ENCODE data around the gene TULP4. TPM values are rescaled to one million over a fixed set of nuclear protein-coding genes. Genes with fewer than 3 reads are reported as not detected.
"Not testable (repeated sequence)": the region's sequence is repeated elsewhere in the genome, so short reads cannot be mapped to it uniquely, and the experiment has no call there.

The TULP4 gene
- total RNA-seq, 1 donor from 2014 or later = 134 TPM

DNA sequence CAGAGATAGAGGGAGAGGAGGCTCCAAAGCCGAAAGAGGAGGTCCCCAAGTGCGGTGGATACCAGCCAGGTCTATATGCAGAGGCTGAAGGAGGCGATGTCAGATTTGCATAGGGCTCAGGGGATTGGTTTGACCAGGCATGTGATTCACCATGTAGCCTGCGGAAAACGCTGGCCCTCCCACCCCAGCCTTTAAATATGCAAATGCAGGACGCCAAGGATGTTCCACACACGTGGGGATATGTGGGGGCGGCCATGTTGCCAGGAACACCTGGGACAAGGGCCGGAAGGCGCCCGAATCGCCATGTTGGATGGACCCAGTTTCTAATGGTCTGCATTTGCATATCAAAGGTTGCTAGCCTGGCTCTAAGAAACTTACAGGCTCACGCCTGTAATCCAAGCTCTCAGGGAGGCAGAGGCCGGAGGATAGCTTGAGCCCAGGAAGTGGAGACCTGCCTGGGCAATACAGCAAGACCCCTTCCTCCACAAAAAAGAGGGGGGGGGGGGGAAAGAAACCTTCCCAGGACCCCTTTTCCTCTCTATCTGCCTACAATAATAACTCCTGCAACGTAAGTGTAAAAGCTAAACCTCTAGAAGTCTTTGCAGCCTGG, 110.5 kb downstream of the TULP4 start:
- DNase-seq = no peak

DNA sequence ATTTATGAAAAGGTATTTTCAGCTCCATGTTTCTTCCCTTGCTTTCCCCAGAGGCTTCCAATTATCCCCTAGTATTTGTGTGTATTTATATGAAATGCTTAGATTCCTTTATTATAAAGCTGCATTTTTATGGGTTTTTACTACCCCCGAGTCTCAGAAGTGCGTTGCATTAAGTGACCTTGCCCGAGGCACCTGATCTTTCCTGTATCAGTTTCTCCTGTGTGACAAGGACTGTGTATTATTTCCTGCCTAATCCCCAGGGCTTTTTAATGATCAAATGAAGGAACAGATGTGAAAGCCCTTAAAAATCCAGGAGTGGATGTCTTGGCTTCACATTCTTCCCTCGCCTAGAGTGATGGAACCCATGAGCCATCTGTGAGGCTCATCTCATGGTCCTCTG, 118.8 kb downstream of the TULP4 start:
- DNase-seq = no peak

DNA sequence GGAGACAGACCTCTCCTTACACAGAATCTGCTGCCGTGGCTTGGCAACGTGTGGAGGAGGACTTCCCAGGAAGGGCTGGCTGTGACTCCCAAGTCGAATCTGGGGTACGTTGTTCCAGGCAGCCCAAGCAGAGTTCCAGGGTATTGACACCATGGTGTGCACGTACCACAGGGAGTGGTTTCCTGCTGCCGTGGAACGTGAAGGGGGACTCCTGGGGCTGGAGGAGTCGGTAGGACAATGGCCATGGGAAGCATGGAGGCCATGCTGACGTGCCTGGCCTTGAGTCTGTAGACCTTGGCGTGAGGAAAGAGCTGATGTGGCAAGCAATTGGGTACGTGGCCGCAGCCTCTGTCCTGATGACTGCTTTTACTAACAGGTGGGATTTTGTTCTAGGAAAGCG, 119.3 kb downstream of the TULP4 start:
- no peak for DNase-seq

DNA sequence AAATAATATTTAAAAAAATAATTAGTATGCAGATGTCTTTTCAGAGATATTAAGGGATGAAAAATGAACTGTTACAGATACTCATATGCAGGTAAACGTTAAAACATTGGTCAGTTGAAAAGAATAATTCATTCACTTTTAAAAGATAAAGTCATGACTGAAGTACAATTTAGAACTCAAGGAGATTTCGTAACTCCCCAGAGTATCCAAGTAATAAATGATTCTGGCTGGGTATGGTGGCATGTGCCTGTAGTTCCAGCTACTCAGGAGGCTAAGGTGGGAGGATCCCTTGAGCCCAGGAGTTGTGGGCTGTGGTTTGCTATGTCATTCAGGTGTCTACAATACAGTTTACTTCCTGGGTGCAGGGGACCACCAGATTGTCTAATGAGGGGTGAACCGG, 125.3 kb downstream of the TULP4 start:
- DNase-seq = no peak

DNA sequence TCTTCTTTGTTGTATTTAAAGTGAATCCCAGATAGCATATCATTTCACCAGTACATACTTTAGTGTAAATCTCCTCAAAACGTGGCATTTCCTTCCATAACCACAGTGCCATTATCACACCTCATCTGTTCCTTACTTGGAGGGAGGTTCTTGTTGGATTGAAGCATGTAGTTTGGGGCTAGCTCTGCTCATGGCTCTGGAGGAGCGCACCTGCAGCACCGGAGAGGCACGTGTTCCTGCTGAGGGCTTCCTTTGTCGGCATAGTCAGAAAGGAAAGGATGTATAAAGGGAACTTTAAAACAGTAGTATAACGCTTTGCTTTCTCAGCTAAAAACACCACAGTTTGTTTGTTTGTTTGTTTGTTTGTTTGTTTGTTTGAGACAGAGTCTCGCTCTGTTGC, 126.0 kb downstream of the TULP4 start:
- no peak for DNase-seq

DNA sequence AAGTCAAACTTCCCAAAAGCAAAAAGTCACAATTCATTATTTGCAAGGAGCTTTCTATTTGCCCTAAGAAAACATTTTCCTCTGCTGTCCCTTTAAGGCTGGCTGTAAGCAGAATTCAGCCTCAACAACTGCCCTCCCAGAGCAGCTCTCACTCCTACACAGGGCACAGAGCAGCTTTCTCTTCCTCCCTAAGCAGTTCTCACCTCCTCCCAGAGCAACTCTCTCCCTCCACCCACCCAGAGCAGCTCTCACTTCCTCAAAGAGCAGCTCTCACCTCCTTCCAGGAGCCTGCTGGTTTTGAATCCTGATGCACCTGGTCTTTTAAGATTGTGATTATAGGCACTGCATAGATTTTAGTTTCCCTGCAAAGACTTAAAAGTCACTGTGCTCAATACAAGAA, 127.0 kb downstream of the TULP4 start:
- no peak for DNase-seq

DNA sequence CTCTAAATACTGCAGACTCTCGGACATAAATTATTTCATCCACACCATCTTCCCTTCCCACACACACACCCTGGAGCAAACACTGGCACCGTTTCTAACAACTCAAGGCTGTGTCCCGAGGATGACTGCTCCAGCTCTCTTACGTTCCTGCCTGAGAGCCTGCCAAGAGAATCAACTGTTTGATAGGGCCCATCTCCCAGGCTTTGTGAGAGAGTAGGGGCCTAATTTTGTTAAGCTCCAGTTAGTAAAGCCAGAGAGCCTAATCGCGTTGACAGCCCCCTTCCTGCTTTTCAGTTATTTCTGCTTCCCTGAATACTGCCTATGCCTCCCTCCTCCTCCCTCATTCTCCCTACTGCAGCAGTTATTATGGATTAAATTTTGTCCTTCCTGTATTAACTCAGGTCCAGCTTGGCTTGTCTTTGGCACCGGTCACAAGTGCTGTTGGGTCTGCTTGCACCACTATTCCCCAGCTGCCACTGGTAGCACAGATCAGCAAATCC, 129.5 kb downstream of the TULP4 start:
- DNase-seq = no peak

DNA sequence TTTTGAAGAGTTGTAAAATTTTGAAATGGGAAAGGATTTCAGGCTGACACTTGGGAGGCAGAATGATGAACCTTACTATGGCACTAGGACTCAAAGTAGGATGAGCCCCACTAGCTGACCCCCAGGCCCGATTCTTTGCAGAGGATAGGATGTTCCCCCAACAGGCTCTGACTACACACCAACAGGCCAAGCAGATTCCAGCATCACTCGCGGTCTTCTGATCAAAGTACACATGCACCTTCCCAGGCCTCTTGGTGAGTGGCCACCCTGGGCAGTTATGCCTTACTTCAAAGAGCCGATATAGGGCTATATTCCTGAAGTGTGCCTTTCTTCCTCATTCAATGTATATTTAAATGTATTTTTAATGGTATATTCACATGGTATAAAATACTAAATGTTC, 130.0 kb downstream of the TULP4 start:
- no peak for DNase-seq

DNA sequence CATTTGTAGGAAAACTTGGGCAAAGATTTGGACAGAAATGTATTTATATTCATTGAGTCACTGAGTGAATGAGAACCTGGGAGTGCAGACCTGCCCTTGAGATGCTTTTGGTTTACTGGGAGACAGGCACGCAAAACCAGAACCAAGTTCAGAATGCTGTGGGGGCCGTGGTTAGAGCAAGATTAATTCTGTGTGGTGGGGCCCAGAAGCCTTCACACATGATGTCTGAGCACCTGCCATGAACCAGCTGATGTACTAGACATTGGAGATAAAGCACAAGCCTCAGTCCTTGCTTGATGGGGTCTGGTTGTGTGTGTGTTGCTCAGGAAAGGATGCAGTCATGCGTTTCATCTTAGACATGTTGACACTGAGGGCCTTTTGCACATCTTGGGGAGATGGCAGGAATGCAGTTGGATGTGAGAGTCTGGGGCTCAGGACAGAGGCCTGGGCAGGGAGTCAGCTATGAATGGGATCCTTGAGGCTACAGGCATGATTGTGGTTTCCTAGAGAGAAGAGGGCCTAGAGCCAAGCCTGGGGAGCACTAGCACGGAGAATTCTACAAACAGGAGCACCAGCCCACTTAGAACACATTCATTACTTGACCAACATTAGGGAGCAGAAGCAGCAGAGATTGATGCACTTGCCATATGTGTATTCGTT, 133.3 kb downstream of the TULP4 start:
- no peak for DNase-seq

DNA sequence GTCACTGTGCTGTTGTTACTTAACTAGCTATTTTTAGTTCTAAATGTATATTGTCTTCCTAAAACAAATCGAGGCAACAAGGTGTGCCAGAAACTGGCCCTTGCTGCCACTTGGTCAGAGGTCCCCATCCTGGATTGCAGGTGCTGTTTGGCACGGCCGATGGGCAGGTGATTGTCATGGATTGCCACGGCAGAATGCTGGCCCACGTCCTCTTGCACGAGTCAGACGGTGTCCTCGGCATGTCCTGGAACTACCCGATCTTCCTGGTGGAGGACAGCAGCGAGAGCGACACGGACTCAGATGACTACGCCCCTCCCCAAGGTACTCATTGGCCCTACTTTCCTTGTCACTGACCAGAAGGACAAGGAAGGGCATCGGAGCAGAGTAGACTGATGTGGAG, 136.6 kb downstream of the TULP4 start:
- no peak for DNase-seq

DNA sequence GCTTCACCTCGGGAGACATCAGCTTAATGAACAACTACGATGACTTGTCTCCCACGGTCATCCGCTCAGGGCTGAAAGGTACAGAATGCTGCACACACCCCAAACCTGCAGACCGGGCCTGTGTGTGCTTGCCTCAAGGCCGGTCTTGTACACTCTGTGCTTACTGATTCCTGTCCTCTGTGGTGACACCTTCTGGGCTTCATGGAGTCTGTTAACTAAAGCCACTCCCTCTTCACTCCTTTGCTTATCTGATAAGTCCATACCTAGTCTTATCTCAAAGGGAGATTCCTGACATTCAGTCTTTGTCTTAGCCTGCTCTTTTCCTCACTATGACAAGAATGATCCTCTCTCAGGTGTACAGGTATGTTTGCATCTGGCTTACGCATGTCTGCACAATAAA, 139.9 kb downstream of the TULP4 start:
- DNase-seq = no peak

DNA sequence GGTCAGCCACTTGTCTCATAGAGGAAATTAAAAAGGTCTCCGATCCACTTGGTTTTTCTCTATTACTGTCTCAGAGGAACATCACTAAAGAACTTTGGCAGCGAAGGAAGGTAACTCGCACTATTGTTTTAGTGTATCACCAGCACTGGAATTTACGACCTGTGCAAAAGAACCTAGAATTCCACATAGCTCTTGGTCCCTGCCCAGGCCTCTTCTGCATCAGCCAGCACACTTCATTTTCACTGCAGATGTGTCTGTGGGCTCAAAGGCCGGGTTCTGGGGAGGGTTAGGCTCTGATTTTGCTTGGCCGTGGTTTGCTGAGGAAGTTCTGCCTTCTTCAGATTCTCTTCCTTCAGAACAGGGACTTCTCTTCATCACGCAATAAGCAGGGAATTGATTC, 144.9 kb downstream of the TULP4 start:
- no peak for DNase-seq

DNA sequence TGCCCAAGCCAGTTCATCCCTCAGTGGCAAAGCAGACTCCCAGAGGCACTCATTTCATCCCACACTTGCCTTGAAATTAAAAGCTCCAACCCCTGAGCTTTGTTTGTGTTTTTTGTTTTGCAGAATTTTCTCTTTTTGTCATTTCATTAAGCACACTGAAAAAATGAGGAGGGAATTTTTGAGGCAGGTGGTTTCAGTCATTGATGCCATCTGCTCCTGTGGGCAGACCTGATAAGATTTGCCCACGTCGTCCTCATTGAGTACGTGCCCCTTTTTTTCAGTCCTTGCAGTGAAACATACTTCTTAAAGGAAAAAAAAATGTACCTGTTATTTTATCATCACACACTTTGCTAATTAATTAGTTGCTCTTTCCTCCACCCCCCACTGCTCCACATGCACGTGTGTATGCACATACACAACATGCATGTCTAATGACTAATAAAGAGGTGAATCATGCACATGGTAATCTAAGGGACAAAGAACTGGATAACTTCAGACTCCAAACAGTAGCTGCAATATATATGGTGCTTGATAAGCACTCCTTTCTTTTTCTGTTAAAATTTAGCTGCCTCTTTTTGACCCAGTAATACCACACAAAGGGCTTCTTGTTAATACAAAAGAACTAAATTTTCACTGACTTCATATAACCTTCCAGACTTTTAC, 145.5 kb downstream of the TULP4 start:
- no peak for DNase-seq

DNA sequence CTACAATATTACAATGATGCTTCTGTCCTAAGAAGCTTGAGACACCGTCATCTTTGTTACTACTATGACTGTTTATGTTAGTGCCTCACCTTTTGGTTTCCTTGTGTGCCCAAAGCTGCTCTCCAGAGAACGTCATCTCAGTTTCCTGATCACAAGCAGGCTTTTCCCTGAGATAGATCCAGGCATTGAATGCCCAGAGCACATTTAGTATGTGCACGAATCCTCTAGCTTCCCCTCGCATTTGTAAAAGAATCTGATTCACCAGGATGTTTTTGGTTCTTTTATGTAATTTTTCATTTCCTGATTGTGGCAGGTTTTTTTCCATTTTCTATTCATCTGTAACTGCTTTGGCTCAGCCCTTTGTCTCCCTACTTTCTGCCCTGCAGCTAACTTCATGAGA, 147.5 kb downstream of the TULP4 start:
- peak; percentile 85 for DNase-seq

DNA sequence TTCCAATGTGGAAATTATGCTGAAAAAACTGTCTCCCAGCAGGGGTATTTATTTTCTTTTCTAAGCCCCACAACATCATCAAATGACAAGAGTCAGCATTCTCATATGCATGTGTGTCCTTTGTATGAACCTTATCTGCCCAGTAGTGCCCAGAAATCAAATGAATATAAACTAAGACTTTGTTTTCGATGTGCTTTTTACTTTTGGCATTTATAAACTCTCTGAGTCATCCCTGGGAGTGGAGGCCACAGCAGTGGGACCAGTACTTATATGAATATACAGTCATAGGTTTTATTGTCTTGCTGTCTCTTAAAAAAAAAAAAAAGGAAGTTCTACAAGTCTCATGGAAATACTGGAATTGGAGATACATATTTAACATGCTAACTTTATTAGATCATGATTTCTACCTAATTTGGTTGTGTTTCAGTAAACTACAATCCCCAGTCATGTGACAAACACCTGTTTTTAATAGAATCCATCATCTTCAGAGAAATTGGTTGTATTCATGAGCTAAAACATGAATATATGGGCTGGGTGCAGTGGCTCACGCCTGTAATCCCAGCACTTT, 148.4 kb downstream of the TULP4 start:
- DNase-seq = peak; percentile 85

DNA sequence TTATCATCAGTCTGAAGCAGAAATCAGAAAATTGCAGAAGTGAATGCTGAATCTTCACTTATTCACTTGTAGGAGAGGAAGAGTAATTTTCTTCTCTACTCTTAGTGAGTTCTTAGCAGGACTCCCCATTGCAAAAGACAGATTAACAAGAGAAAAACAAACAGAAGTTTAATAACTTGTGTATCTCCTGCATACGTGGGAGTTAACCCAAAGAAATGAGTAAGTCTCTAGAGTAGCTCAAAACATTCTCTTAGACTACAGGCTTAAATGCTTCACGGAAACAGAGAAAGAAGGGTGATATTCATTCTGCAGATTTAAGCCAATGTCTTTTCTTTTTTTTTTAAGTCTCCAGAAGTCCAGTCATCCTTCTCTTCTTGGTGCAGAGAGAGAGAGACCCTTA, 149.7 kb downstream of the TULP4 start:
- DNase-seq = no peak

DNA sequence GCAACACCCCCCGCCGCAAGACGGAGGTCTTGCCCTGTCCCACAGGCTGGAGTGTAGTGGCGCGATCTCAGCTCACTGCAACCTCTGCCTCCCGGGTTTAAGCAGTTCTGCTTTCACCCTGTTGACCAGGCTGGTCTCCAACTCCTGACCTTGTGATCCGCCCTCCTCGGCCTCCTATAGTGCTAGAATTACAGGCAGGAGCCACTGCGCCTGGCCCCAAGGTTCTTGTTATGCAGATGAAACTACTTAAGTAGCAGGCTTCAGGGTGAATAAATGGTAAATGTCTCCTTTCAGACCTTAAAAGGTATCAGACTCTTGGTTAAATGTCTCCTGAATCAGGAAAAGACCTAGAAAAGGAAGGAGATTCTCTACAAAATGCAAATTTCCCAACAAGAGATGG, 152.2 kb downstream of the TULP4 start:
- DNase-seq = no peak

DNA sequence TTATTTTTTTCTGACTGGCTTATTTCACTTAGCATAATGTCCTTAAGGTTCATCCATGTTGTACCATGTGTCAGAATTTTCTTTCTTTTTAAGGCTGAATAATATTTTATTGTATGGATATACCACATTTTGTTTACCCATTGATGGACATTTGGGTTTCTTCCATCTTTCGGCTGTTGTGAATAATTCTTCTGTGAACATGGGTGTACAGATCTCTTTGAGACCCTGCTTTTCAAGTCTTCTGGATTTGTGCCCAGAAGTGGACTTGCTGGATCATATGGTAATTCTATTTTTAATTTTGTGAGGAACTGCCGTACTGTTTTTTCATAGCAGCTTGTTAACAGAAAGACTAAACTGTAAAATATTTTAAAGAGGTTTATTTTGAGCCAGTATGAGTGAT, 153.0 kb downstream of the TULP4 start:
- no peak for DNase-seq

DNA sequence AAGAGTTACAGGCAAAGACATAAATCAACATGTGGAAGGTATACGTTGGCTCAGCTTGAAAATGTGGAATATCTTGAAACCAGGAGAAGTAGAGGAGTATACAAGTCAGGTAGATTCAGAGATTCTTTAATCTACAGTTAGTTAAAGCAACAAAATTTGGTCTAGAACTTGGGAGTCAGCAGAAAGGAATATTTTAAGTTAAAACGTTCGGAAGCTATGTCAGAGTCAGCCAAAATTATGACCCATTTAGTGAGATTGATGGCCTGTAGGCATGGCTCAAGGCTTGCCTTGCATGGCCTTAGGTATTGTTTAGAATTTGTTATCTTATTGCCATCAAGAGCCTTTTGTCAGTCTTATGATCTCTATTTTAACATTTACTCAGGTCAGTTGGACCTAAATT, 153.5 kb downstream of the TULP4 start:
- DNase-seq = no peak

DNA sequence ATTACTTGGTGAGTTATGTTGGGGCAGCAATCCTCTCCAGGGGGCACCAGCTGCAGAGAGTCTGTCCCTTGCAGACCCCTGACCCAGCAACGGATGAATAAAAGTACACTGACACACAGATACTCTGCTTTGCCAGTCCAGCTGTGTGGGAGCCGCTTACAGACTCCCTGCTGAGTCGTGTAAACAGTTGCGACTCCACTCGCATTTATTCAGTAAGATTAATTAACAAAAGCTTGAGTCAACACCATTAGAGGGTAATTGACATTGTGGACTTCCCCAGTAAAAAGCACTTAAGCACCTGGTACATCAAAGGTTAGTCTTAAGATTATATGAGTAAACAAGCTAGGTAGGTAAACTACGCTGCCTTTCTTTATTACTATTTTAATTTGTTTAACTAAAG, 155.7 kb downstream of the TULP4 start:
- no peak for DNase-seq

DNA sequence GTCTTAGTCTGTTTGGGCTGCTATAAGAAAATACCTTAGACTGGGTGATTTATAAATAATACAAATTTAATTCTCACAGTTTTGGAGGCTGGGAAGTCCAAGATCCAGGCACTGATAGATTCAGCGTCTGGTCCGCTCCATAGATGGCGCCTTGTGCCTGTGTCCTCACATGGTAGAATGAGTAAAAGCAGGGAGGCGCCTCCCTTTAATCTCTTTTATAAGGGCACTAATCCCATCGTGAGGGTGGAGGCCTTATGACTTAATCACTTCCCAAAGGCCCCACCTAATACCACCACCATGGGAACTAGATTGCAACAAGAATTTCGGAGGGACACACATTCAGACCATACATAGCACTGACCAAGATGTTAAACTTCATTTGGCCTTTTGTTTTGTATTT, 156.4 kb downstream of the TULP4 start:
- no peak for DNase-seq

DNA sequence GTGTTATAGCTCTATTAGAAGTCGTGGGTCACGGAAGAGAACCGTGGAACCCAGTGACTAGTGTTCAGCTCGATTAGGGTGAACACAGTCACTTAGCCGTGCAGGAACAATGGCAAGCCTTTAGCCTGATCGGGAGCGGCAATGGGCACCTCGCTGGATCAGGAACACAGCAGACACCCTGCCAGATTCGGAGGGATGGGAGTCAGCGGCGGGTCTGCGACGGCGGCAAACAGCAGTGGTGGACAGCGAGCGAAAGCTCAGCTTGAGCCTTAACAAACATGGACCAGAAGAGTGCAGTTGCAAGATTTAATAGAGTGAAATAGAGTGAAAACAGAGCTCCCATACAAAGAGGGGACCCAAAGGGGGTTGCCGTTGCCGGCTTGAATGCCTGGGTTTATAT, 157.8 kb downstream of the TULP4 start:
- not testable (repeated sequence) for DNase-seq

DNA sequence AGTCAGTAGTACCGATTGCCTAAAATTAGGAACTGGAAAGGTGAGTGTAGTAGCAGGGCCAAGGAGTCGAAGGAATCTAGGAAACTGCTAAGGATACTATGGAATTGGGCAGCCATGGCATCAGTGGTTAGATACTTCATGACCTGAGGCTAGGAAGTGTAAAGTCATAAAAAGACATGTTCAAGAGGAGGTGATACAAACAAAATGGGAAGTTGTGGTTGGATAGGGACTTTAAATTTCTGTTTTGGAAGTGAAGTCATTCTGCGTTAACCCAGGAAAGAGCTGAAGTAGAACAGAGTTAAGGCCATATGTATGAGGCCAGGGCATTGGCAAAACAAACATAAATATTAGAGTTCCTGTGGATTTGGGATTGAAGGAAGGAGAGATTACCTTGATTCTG, 159.1 kb downstream of the TULP4 start:
- DNase-seq = no peak

DNA sequence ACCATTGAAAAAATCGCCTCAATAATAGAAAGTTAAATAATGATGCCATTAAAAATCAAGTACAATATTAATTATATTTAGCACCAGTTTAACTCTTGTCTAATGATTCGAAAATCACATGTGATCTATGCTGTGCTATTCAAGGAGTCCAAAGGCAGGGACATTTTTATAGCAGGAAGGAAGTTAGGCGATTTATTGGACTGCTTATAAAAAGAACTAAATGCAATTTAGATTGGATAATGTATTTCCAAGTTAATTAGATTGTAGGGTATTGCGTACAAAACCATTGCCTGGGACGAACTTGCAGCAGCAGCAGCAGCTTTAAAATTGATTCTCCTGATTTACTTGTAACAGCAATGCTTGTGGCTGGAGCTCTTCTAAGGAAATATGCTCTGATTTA, 160.2 kb downstream of the TULP4 start:
- peak; percentile 24 for DNase-seq

Measured in dermis blood vessel endothelial cell (primary cell).